ENCODE data around the gene ARHGEF2. TPM values are rescaled to one million over a fixed set of nuclear protein-coding genes. Genes with fewer than 3 reads are reported as not detected.

The ARHGEF2 gene
- total and polyA plus RNA-seq, 2 donors (not counting 3 experiments of a cell fraction or from before 2014, with no cell fraction given): 59.2 to 118 TPM

DNA sequence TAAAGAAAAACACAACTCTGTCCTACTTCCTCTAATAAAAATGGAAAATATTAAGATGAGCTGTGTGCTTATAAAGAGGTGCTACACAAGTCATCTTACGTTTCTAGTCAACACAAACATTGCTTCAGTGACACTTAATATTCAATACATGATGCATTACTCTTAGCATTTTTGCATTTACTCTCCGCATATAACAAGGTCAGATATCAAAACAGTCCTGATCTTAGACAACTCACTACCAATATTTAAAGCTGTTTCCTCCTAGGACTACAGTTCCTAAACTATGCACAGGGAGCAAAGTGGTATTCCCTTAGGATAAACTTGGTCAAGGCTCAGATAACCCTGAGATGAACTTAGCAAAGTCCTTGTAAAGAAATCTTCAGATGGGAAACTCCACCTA, 79.5 kb downstream of the ARHGEF2 start:
- Histone ChIP-seq H4K20me1 (replicated peaks; ENCODE audit: control insufficient read depth, extremely low read depth, insufficient read depth, low read length) (no peaks in the 10 kb centered on the region), H3K4me3 (replicated peaks in 1 of 3; ENCODE audit: insufficient read depth in 1 of 3, low read depth in 1 of 3, low read length in 3 of 3) (no peak overlapping the region), H3K4me1 (ENCODE audit: control insufficient read depth, extremely low read depth, insufficient read depth, low read length) (peaks cover 7% of the 10 kb centered on the region), H2AFZ (ENCODE audit: low read depth, low read length) (no peak overlapping the region), H3K9me3 (replicated peaks; ENCODE audit: control insufficient read depth, insufficient read depth, low read length) (no peaks in the 10 kb centered on the region), H3K79me2 (ENCODE audit: control insufficient read depth, insufficient read depth, low read length) (no peaks in the 10 kb centered on the region), H3K27me3 (ENCODE audit: control insufficient read depth in 2 of 2, insufficient read depth in 2 of 2, low read length in 2 of 2) (no peaks in the 10 kb centered on the region), H3K27ac (ENCODE audit: insufficient read depth, low read depth, low read length) (no peak overlapping the region), H3K9me1 (replicated peaks; ENCODE audit: control insufficient read depth, extremely low read depth, insufficient read depth, low read length) (no peaks in the 10 kb centered on the region), H3K36me3 (ENCODE audit: control insufficient read depth in 2 of 2, extremely low read depth in 1 of 2, insufficient read depth in 2 of 2, low read length in 2 of 2) (peaks cover 20 to 32% of the 10 kb centered on the region in 2 experiments), H3K9ac (replicated peaks; ENCODE audit: extremely low read depth, insufficient read depth, low read length) (no peak overlapping the region), H3K4me2 (ENCODE audit: insufficient read depth, low read length) (no peak overlapping the region)
- CTCF ChIA-PET: no interaction called here
- dilution Hi-C loops (cut with MboI; ENCODE audit: extremely low pct_ligation_motif_present, low sequenced_read_pairs): no loop called here
- POLR2A ChIA-PET: interaction anchor here (0.6 kb wide), 1 partner anchor 10 kb away, joined by 4 read pairs; no protein-coding TSS in a partner anchor
- no peak for DNase-seq (ENCODE audit: low read depth, low spot score)
- no TSS peak for BruUV-seq (replicated peaks)
- TF ChIP-seq POLR2AphosphoS5 (IDR thresholded peaks at IDR 0.05; ENCODE audit: insufficient read depth, low read depth, low read length) (no peak), JUN (IDR thresholded peaks at IDR 0.05; ENCODE audit: borderline replicate concordance, insufficient read depth, insufficient read length, low read depth) (no peak), EZH2 (IDR thresholded peaks at IDR 0.05; ENCODE audit: borderline replicate concordance, low read depth, low read length, severe bottlenecking) (no peak), FOS (IDR thresholded peaks at IDR 0.05; ENCODE audit: borderline replicate concordance, insufficient read depth, low read length) (no peak), GATA2 (IDR thresholded peaks at IDR 0.05; ENCODE audit: insufficient read depth, insufficient read length, low read depth, low read length) (no peak), POLR2A (IDR thresholded peaks at IDR 0.05; ENCODE audit: low read depth, low read length) (no peak), MYC (IDR thresholded peaks at IDR 0.05; ENCODE audit: low read depth, low read length) (no peak)
- FAIRE-seq: no peak
- intact Hi-C loops (cut with micrococcal nuclease): no loop called here

DNA sequence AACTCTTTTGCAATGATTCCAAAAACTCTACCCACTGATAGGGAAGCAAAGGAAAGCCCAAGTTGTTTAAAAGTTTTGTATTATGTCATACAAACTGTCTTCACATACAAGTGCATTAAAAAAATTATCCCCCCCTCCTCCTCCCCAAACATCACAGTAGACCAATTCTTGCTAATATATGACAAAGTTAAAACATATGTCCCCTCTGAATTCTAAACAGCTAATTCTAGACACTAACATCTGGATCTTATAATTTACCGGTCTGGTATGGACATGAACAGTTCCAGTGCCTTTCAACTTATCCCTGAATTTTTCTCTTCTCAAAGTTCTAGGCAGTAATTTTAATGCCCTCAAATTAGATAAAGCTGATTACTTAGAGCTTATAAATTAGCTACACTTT, 80.6 kb downstream of the ARHGEF2 start:
- CTCF ChIA-PET: no interaction called here
- TF ChIP-seq EZH2 (IDR thresholded peaks at IDR 0.05; ENCODE audit: borderline replicate concordance, low read depth, low read length, severe bottlenecking): no peak
- no peak for TF ChIP-seq POLR2AphosphoS5 (IDR thresholded peaks at IDR 0.05; ENCODE audit: insufficient read depth, low read depth, low read length)
- TF ChIP-seq POLR2A (IDR thresholded peaks at IDR 0.05; ENCODE audit: low read depth, low read length): no peak
- TF ChIP-seq FOS (IDR thresholded peaks at IDR 0.05; ENCODE audit: borderline replicate concordance, insufficient read depth, low read length): no peak
- no peak for TF ChIP-seq MYC (IDR thresholded peaks at IDR 0.05; ENCODE audit: low read depth, low read length)
- TF ChIP-seq CTCF (IDR thresholded peaks at IDR 0.05; ENCODE audit: extremely low read depth in 1 of 2, insufficient read depth in 1 of 2, low read depth in 1 of 2, low read length in 2 of 2): no peak
- no peak for TF ChIP-seq GATA2 (IDR thresholded peaks at IDR 0.05; ENCODE audit: insufficient read depth, insufficient read length, low read depth, low read length)
- TF ChIP-seq JUN (IDR thresholded peaks at IDR 0.05; ENCODE audit: borderline replicate concordance, insufficient read depth, insufficient read length, low read depth): no peak
- no peak for TF ChIP-seq MAX (IDR thresholded peaks at IDR 0.05; ENCODE audit: insufficient read depth, insufficient read length)
- Histone ChIP-seq H3K27me3 (ENCODE audit: control insufficient read depth in 2 of 2, insufficient read depth in 2 of 2, low read length in 2 of 2) (no peaks in the 10 kb centered on the region), H3K27ac (ENCODE audit: insufficient read depth, low read depth, low read length) (no peak overlapping the region), H2AFZ (ENCODE audit: low read depth, low read length) (no peak overlapping the region), H3K9ac (replicated peaks; ENCODE audit: extremely low read depth, insufficient read depth, low read length) (no peak overlapping the region), H3K9me3 (replicated peaks; ENCODE audit: control insufficient read depth, insufficient read depth, low read length) (no peaks in the 10 kb centered on the region), H3K4me2 (ENCODE audit: insufficient read depth, low read length) (no peak overlapping the region), H3K4me3 (replicated peaks in 1 of 3; ENCODE audit: insufficient read depth in 1 of 3, low read depth in 1 of 3, low read length in 3 of 3) (no peak overlapping the region), H4K20me1 (replicated peaks; ENCODE audit: control insufficient read depth, extremely low read depth, insufficient read depth, low read length) (no peaks in the 10 kb centered on the region), H3K9me1 (replicated peaks; ENCODE audit: control insufficient read depth, extremely low read depth, insufficient read depth, low read length) (no peaks in the 10 kb centered on the region), H3K4me1 (ENCODE audit: control insufficient read depth, extremely low read depth, insufficient read depth, low read length) (peaks cover 16% of the 10 kb centered on the region), H3K79me2 (ENCODE audit: control insufficient read depth, insufficient read depth, low read length) (no peaks in the 10 kb centered on the region), H3K36me3 (ENCODE audit: control insufficient read depth in 2 of 2, extremely low read depth in 1 of 2, insufficient read depth in 2 of 2, low read length in 2 of 2) (peaks cover 16 to 29% of the 10 kb centered on the region in 2 experiments)
- intact Hi-C loops (cut with micrococcal nuclease) (no loop called here), dilution Hi-C loops (cut with MboI; ENCODE audit: extremely low pct_ligation_motif_present, low sequenced_read_pairs) (no loop called here)
- DNase-seq (ENCODE audit: low read depth, low spot score) (no peak), FAIRE-seq (no peak)
- POLR2A ChIA-PET: interaction anchor here (0.6 kb wide), 1 partner anchor 9 kb away, joined by 3 read pairs; no protein-coding TSS in a partner anchor
- BruUV-seq (replicated peaks): no TSS peak

All from endothelial cell of umbilical vein (primary cell).